NCI-H2196 treated with DMSO at 0.1 percent for 48 hours (cell line): ENCODE results near the gene ARHGAP18.
"Not testable (repeated sequence)": the region's sequence is repeated elsewhere in the genome, so short reads cannot be mapped to it uniquely, and the experiment has no call there.

Experiments
- DNase-seq: peaks from one replicate; lab custom pipeline; 2025; ENCODE audit not compliant: unreplicated experiment; lab: John Stamatoyannopoulos, UW

The ARHGAP18 gene

GRCh38 chr6:129593233-129593564 lies 116.8 kb downstream of the ARHGAP18 start:
- DNase-seq, result no peak

GRCh38 chr6:129592516-129593232 lies 117.3 kb downstream of the ARHGAP18 start:
- no peak for DNase-seq

DNA sequence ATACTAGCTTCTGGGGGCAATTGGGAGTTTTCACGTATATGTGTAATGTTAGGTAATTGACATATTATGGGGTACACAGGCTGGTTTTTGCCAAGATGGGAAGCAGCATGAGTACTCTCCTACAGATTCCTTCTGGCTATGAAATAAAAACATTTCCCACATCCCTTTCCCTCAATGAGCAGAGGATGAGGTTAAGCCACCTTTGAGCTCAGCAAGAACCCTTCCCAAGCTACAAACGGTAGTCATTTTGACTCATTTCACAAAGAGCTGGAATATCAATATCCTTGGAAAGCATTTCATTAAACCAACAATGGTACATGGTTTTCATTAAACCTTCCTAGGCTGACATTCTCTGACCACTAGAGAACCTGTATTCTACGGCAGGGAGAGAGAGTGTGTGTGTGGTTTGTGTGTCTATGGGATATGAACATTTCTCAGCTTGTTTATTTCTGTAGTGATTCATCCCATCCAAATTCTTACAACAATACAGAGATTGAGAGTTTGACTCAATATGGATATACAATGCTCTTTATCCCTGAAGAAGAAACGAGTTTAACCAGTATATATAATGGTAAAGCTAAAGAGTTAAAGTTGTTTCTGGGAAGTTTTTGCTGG lies 119.5 kb downstream of the ARHGAP18 start:
- DNase-seq, result no peak

- DNase-seq, result no peak
These were observed 123.2 kb downstream of the ARHGAP18 start for GRCh38 chr6:129586815-129587214.

DNA sequence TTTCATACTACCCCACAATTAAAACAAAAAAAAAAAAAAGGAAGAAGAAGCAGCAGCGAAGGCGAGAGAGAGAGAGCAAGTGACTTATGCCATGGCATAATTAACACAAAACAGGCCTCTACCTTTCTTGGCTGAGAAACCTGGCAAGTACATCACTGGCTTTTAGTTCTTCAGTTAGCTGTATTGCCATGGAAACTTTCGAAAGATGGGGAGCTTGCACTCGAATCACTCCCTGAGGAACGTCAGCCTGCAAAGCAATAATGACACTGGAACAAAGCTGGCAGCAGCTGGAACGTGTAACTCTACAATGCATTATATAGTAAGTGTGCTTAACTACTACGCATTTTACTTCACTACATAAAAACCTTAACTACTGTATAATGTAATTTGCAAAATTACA lies 126.1 kb downstream of the ARHGAP18 start:
- DNase-seq, result no peak

- DNase-seq, result no peak
These were observed 131.7 kb downstream of the ARHGAP18 start for GRCh38 chr6:129578315-129578714.

DNA sequence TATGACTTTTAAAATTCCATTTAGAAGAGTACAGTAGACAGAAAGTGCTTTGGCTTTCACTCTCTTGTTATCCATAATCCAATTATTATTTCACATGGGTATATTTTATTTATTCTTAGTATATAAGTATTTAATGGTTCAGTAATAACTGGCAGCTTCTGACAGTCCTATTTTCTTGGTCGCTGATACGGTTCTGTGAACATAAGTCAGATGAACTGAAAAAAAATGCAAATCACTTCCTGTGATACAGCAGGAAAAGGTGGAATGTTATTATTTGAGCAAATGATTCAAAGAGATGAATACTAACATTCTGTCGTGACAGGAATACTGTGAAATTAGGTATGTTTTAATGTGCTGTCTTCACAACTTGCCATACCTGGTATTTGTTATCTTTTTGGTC lies 132.3 kb downstream of the ARHGAP18 start:
- DNase-seq, result no peak

DNA sequence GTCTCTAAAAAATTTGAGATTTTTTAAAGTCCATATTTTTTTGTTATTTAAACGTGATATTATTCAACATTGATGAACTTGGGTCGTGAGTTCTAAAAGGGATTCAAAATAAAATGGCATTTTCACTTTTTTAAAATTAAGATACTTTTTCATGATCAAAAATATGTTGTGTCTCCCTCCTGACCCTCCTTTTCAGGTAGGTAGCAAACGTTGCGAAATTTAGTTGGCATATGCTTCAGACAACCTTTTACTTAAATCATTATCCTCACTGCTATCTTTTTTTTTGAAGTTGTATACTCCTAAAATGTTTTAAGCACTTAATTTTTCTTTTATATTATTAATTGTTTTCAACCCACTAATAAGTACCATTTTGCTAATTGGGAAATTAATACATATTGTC lies 133.5 kb downstream of the ARHGAP18 start:
- no peak for DNase-seq

- DNase-seq, result no peak
These were observed 134.4 kb downstream of the ARHGAP18 start for GRCh38 chr6:129575378-129576118.

GRCh38 chr6:129574605-129575004 lies 135.4 kb downstream of the ARHGAP18 start:
- not testable (repeated sequence) for DNase-seq

- not testable (repeated sequence) for DNase-seq
These were observed 139.0 kb downstream of the ARHGAP18 start for GRCh38 chr6:129570929-129571328.

- DNase-seq, result no peak
These were observed 142.0 kb downstream of the ARHGAP18 start for GRCh38 chr6:129568015-129568414.

- no peak for DNase-seq
These were observed 142.6 kb downstream of the ARHGAP18 start for GRCh38 chr6:129567374-129567773.

- no peak for DNase-seq
These were observed 144.2 kb downstream of the ARHGAP18 start for GRCh38 chr6:129565811-129566210.

- DNase-seq, result no peak
These were observed 144.6 kb downstream of the ARHGAP18 start for GRCh38 chr6:129565366-129565765.

DNA sequence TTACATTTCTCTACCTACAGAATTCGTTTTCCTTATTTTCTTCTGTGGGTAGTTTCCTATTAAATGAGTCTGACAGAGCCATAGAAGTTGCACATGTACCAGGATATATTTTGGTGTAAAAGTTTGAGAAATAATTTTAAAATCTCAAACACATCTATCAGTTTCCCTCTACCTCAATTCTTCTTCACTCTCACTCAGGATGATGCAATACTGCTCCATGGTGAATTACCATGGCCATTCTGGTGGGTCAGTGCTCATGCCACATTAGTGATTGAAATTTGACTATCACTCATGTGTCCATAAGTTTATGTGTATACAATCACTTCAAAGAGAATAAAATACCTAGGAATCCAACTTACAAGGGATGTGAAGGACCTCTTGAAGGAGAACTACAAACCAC lies 151.7 kb downstream of the ARHGAP18 start:
- DNase-seq, result no peak

- no peak for DNase-seq
These were observed 154.7 kb downstream of the ARHGAP18 start for GRCh38 chr6:129555206-129555832.

DNA sequence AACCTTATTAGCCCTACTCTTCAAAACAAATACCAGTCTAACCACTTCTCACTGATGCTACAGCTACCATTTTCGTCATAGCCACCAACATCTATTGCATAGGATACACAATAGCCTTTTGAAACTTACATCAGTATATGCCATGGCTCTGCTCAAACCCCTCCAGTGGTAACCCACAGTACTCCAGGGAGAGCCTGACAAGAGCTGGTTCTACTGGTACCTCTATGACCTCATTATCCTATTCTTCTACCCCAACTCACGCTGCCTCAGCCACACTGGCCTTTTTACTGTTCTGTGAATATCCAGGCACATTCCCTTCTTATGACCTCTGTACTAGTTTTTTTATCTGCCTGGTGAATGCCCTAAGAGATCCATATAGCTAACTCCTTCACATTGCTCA lies 157.6 kb downstream of the ARHGAP18 start:
- no peak for DNase-seq

- no peak for DNase-seq
These were observed 158.5 kb downstream of the ARHGAP18 start for GRCh38 chr6:129551486-129551885.

GRCh38 chr6:129546702-129547101 lies 163.3 kb downstream of the ARHGAP18 start:
- DNase-seq, result no peak

DNA sequence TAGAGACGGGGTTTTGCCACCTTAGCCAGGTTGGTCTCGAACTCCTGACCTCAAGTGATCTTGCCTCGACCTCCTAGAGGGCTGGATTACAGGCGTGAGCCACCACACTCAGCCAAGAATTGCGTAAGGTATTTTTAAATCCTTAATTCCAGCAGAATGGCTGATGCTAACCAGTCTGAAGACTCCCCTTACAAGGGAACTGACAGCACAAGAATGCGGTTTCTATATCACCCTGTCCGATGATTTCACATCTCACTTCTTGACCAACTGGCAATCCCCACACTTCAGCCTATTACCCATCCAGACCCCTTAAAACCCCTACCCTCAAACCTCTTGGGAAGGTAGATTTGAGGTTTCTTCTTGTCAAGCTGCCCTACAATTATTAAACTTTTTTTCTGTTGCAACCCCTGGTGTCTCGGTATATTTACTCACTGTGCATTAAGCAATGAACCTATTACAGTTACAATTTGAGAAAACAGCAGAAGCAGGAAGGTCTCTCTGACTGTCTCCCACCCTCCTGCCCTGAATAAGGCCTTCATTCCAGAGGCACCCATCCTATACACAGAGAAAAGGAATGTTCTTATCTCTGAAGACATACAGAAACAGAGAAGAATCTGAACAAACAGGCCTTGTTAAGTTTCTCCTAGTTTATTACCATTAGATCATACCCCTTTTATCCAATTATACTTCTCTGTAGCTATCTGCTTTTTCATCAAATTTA lies 164.9 kb downstream of the ARHGAP18 start:
- DNase-seq, result no peak
